GM12891 (cell line): ENCODE data around the gene CIB2.

Experiments used
- POLR2A ChIP-seq: IDR thresholded peaks from 2 replicates; pipeline ENCODE4 v1.6.1; 2011; ENCODE audit warnings: low read depth, low read length, control low read depth
- TAF1 ChIP-seq: IDR thresholded peaks from 2 replicates; pipeline ENCODE4 v1.6.1; 2011; ENCODE audit warnings: low read depth, low read length, control low read depth

DNA sequence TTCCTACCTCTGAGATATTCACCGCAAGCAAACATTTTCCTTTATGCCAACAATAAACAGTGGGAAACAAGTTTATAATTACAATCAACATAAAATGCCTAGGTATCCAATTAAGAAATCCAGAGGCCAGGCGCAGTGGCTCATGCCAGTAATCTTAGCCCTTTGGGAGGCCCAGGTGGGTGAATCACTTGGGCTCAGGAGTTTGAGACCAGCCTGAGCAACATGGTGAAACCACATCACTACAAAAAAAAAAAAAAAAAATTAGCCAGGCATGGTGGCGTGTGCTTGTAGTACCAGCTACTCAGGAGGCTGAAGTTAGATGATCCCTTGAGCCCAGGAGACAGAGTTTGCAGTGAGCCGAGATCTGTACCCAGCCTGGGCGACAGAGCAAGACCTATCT lies 71.0 kb downstream of the CIB2 start:
- no peak for TF ChIP-seq POLR2A
- TF ChIP-seq TAF1 = no peak
